H9 (cell line): ENCODE measurements around the gene TTC12. TPM values are rescaled to one million over a fixed set of nuclear protein-coding genes. Genes with fewer than 3 reads are reported as not detected.

Experiments used
- DNase-seq: peaks from one replicate; pipeline ENCODE4 v3.0.0-alpha.2; 2017
- H2AFZ ChIP-seq: one replicate; pipeline ENCODE4 v1.6.1; 2013; ENCODE audit warnings: mild to moderate bottlenecking, low read length, control low read depth, moderate library complexity
- H2AK5ac ChIP-seq: 2 replicates; pipeline ENCODE4 v1.6.1; 2013; ENCODE audit warnings: low read length, control low read depth, mixed read lengths; ENCODE audit not compliant: insufficient read length
- H2BK120ac ChIP-seq: one replicate; pipeline ENCODE4 v1.6.1; 2013; ENCODE audit warnings: low read depth, mild to moderate bottlenecking, low read length, control low read depth, inconsistent platforms; ENCODE audit not compliant: poor library complexity, severe bottlenecking
- H2BK12ac ChIP-seq: 2 replicates; pipeline ENCODE4 v1.6.1; 2013; ENCODE audit warnings: low read length, control low read depth, mixed read lengths, low read depth; ENCODE audit not compliant: insufficient read length
- H2BK15ac ChIP-seq: 2 replicates; pipeline ENCODE4 v1.6.1; 2013; ENCODE audit warnings: low read depth, low read length, control low read depth
- H2BK20ac ChIP-seq: one replicate; pipeline ENCODE4 v1.6.1; 2013; ENCODE audit warnings: low read depth, mild to moderate bottlenecking, low read length, control low read depth, inconsistent platforms; ENCODE audit not compliant: poor library complexity, severe bottlenecking
- H2BK5ac ChIP-seq: 2 replicates; pipeline ENCODE4 v1.6.1; 2013; ENCODE audit warnings: low read length, control low read depth, mixed read lengths; ENCODE audit not compliant: insufficient read length
- H3K14ac ChIP-seq: 2 replicates; pipeline ENCODE4 v1.6.1; 2013; ENCODE audit warnings: low read length, control low read depth; ENCODE audit not compliant: insufficient read depth
- H3K18ac ChIP-seq: 2 replicates; pipeline ENCODE4 v1.6.1; 2013; ENCODE audit warnings: low read depth, mild to moderate bottlenecking, mixed read lengths, low read length, control low read depth; ENCODE audit not compliant: insufficient read length
- H3K23ac ChIP-seq: 2 replicates; pipeline ENCODE4 v1.6.1; 2013; ENCODE audit warnings: low read length, control low read depth, mixed read lengths, low read depth; ENCODE audit not compliant: insufficient read length
- H3K23me2 ChIP-seq: 2 replicates; pipeline ENCODE4 v1.6.1; 2013; ENCODE audit warnings: low read depth, mild to moderate bottlenecking, mixed read lengths, low read length, control low read depth; ENCODE audit not compliant: insufficient read length, poor library complexity, severe bottlenecking
- H3K27ac ChIP-seq: 2 replicates; pipeline ENCODE4 v1.5.1; 2013; ENCODE audit warnings: low read length, control low read depth, mixed read lengths, low read depth; ENCODE audit not compliant: insufficient read length
- H3K27me3 ChIP-seq: 2 replicates; pipeline ENCODE4 v1.6.1; 2013; ENCODE audit warnings: low read length, control low read depth, inconsistent platforms; ENCODE audit not compliant: insufficient read depth
- H3K4ac ChIP-seq: 2 replicates; pipeline ENCODE4 v1.6.1; 2013; ENCODE audit warnings: low read depth, mild to moderate bottlenecking, control low read depth, inconsistent platforms, low read length, moderate library complexity
- H3K4me1 ChIP-seq: 2 replicates; pipeline ENCODE4 v1.6.1; 2013; ENCODE audit warnings: low read length, control low read depth, inconsistent platforms; ENCODE audit not compliant: insufficient read depth
- H3K4me2 ChIP-seq: 2 replicates; pipeline ENCODE4 v1.6.1; 2013; ENCODE audit warnings: low read length, control low read depth, mixed read lengths; ENCODE audit not compliant: insufficient read length, insufficient read depth
- H3K56ac ChIP-seq: 2 replicates; pipeline ENCODE4 v1.6.1; 2013; ENCODE audit warnings: low read depth, mild to moderate bottlenecking, mixed read lengths, low read length, control low read depth; ENCODE audit not compliant: insufficient read length
- H3K79me1 ChIP-seq: 2 replicates; pipeline ENCODE4 v1.6.1; 2013; ENCODE audit warnings: low read depth, mild to moderate bottlenecking, moderate library complexity, low read length, control low read depth, inconsistent platforms; ENCODE audit not compliant: insufficient read depth, poor library complexity, severe bottlenecking
- H3K79me2 ChIP-seq: 2 replicates; pipeline ENCODE4 v1.6.1; 2013; ENCODE audit warnings: low read length, control low read depth, inconsistent platforms; ENCODE audit not compliant: insufficient read depth
- H3K9ac ChIP-seq: 2 replicates; pipeline ENCODE4 v1.6.1; 2013; ENCODE audit warnings: low read length, control low read depth, mixed read lengths; ENCODE audit not compliant: insufficient read length; ENCODE audit errors: extremely low read depth
- H3K9me3 ChIP-seq: one replicate; pipeline ENCODE4 v1.6.1; 2013; ENCODE audit warnings: low read depth, low read length, inconsistent platforms; ENCODE audit not compliant: control insufficient read depth
- H3T11ph ChIP-seq: one replicate; pipeline ENCODE4 v1.6.1; 2013; ENCODE audit warnings: mild to moderate bottlenecking, low read length, control low read depth, inconsistent platforms
- H4K20me1 ChIP-seq: one replicate; pipeline ENCODE4 v1.6.1; 2013; ENCODE audit not compliant: control insufficient read depth, insufficient read length, insufficient read depth
- H4K5ac ChIP-seq: 2 replicates; pipeline ENCODE4 v1.6.1; 2013; ENCODE audit warnings: low read depth, mild to moderate bottlenecking, mixed read lengths, low read length, control low read depth; ENCODE audit not compliant: insufficient read length
- H4K8ac ChIP-seq: replicated peaks from 2 replicates; pipeline ENCODE4 v1.6.1; 2013; ENCODE audit warnings: low read length, control low read depth, mixed read lengths, low read depth; ENCODE audit not compliant: insufficient read length
- H4K91ac ChIP-seq: 2 replicates; pipeline ENCODE4 v1.6.1; 2013; ENCODE audit warnings: low read depth, mild to moderate bottlenecking, moderate library complexity, mixed read lengths, low read length, control low read depth; ENCODE audit not compliant: insufficient read length
- H3K27ac Mint-ChIP-seq, 3 experiments: 2 replicates in 2 of 3; 3 replicates in 1 of 3; pipeline ENCODE4 v1.8.0; 2020 to 2021; ENCODE audit warnings: mixed read lengths in 3 of 3, mild to moderate bottlenecking in 1 of 3, moderate library complexity in 1 of 3
- H3K27me3 Mint-ChIP-seq: 2 replicates; pipeline ENCODE4 v1.8.0; 2021; ENCODE audit warnings: low read depth, mild to moderate bottlenecking, moderate library complexity, mixed read lengths
- H3K36me3 Mint-ChIP-seq, 3 experiments: 2 replicates in 2 of 3; 3 replicates in 1 of 3; pipeline ENCODE4 v1.8.0; 2020 to 2021; ENCODE audit warnings: low read depth in 3 of 3, mixed read lengths in 3 of 3; ENCODE audit not compliant: insufficient read depth in 1 of 3
- H3K4me1 Mint-ChIP-seq, 2 experiments: 2 replicates each; pipeline ENCODE4 v1.8.0; 2020; ENCODE audit warnings: mixed read lengths in 2 of 2
- H3K4me3 Mint-ChIP-seq, 2 experiments: 2 replicates in 1 of 2; 3 replicates in 1 of 2; pipeline ENCODE4 v1.8.0; 2020 to 2021; ENCODE audit warnings: mild to moderate bottlenecking in 2 of 2, mixed read lengths in 2 of 2, moderate library complexity in 1 of 2
- H3K9me3 Mint-ChIP-seq, 2 experiments: 2 replicates in 1 of 2; 3 replicates in 1 of 2; pipeline ENCODE4 v1.8.0; 2020; ENCODE audit warnings: mild to moderate bottlenecking in 2 of 2, mixed read lengths in 2 of 2, moderate library complexity in 1 of 2
- CTCF ChIP-seq: fragments of 200-600 bp; sonication (generic); conservative IDR thresholded peaks from 3 replicates; pipeline ENCODE4 v1.8.0; 2021; ENCODE audit warnings: antibody characterized with exemption, mild to moderate bottlenecking
- WGBS: extraction: QIAGEN DNeasy Blood & Tissue Kit; methylation state at CpG from one replicate; pipeline ENCODE4 v1.1.7; 2013; ENCODE audit warnings: missing lambda C conversion rate, low lambda C conversion rate, mixed read lengths; ENCODE audit not compliant: insufficient read length; ENCODE audit errors: extremely low coverage; 5-methylcytosine and 5-hydroxymethylcytosine counted together
- total RNA-seq: library from RNA; stranded (reverse); gene quantifications from 2 replicates; pipeline ENCODE4 v1.2.1, GENCODE V29; 2021

The TTC12 gene
- total RNA-seq, 1 experiment from 2014 or later = 8.3 TPM

GRCh38 chr11:113317339-113317738, 3.0 kb downstream of the TTC12 start:
- H3K9me3 ChIP-seq = no peaks in the 10 kb centered on the region
- H2BK120ac ChIP-seq = no peak overlapping the region
- H4K20me1 ChIP-seq = no peaks in the 10 kb centered on the region
- no peaks in the 10 kb centered on the region for H3K79me2 ChIP-seq
- no peak for TF ChIP-seq CTCF
- Mint-ChIP-seq H3K27ac (no peak overlapping the region), H3K27me3 (peaks cover 8% of the 10 kb centered on the region), H3K4me1 (peaks cover 16 to 19% of the 10 kb centered on the region in 2 experiments), H3K4me3 (no peak overlapping the region), H3K36me3 (peaks cover 10 to 33% (median 16%) of the 10 kb centered on the region in 3 experiments), H3K9me3 (peaks cover 4 to 6% of the 10 kb centered on the region in 2 experiments; a peak in 2 of 5 replicates)
- no peaks in the 10 kb centered on the region for H3K27me3 ChIP-seq
- DNase-seq = no peak
- no peak overlapping the region for H3K9ac ChIP-seq
- no peaks in the 10 kb centered on the region for H3K4me1 ChIP-seq
- no peak overlapping the region for H2BK15ac ChIP-seq
- H3K14ac ChIP-seq = no peak overlapping the region
- H3K27ac ChIP-seq = no peak overlapping the region
- no peak overlapping the region for H3T11ph ChIP-seq
- H2AK5ac ChIP-seq = no peak overlapping the region
- H4K8ac ChIP-seq = no peak overlapping the region
- H2BK12ac ChIP-seq = no peak overlapping the region
- no peak overlapping the region for H2AFZ ChIP-seq
- no peak overlapping the region for H2BK20ac ChIP-seq
- H2BK5ac ChIP-seq = no peak overlapping the region
- no peak overlapping the region for H3K18ac ChIP-seq
- H3K4ac ChIP-seq = no peak overlapping the region
- H4K5ac ChIP-seq = no peak overlapping the region
- H3K4me2 ChIP-seq = no peak overlapping the region
- WGBS = no CpG with 5 or more reads among the region's 2 CpGs
- no peak overlapping the region for H3K56ac ChIP-seq
- H3K23ac ChIP-seq = no peak overlapping the region
- H3K79me1 ChIP-seq = no peaks in the 10 kb centered on the region
- peaks cover 7% of the 10 kb centered on the region for H3K23me2 ChIP-seq
- no peak overlapping the region for H4K91ac ChIP-seq
